Caco-2 (cell line): Measurements from ENCODE around the gene SMARCD1. TPM values are rescaled to one million over a fixed set of nuclear protein-coding genes. Genes with fewer than 3 reads are reported as not detected.

ENCODE experiments used
- BruUV-seq: library from RNA; stranded (reverse); fragments of 400-500 nt; replicated peaks from 2 replicates; lab custom pipeline; 2021; lab: Mats Ljungman, UMichigan
- CTCF ChIA-PET: fragments of 300-600 bp; sonication (Branson Sonifier 250); formaldehyde crosslinking; loops from one replicate; lab custom pipeline; 2022; ENCODE audit warnings: antibody characterized with exemption; lab: Charles Lee
- POLR2A ChIA-PET: fragments of 300-600 bp; sonication (Branson Sonifier 250); formaldehyde crosslinking; loops from one replicate; lab custom pipeline; 2022; ENCODE audit warnings: antibody characterized with exemption; lab: Charles Lee
- DNase-seq, 2 experiments: peaks; one replicate each; pipeline versions ENCODE4 v3.0.0 to v3.0.0-alpha.2; 2020 to 2022
- H3K27me3 ChIP-seq: replicated peaks from 2 replicates; pipeline ENCODE4 v1.6.0; 2011; ENCODE audit warnings: low read length; ENCODE audit not compliant: control insufficient read depth, insufficient read depth
- H3K36me3 ChIP-seq: 2 replicates; pipeline ENCODE4 v1.5.1; 2011; ENCODE audit warnings: low read length; ENCODE audit not compliant: control insufficient read depth, insufficient read depth
- H3K4me1 ChIP-seq: fragments of 250-450 bp; sonication (Bioruptor Pico); 2 replicates; pipeline ENCODE4 v1.5.1; 2020; ENCODE audit warnings: mild to moderate bottlenecking
- H3K4me3 ChIP-seq: 2 replicates; pipeline ENCODE4 v1.5.1; 2011; ENCODE audit warnings: low read depth, mild to moderate bottlenecking, control low read depth, low read length
- H3K9me3 ChIP-seq: fragments of 250-450 bp; sonication (Bioruptor Pico); 2 replicates; pipeline ENCODE4 v1.5.1; 2020; ENCODE audit warnings: mild to moderate bottlenecking, moderate library complexity
- H3K27ac Mint-ChIP-seq: one replicate; pipeline ENCODE4 v1.8.0; 2022; ENCODE audit warnings: mixed read lengths; ENCODE audit not compliant: unreplicated experiment
- H3K27me3 Mint-ChIP-seq: one replicate; pipeline ENCODE4 v1.8.0; 2022; ENCODE audit warnings: mixed read lengths; ENCODE audit not compliant: insufficient read depth, unreplicated experiment
- H3K36me3 Mint-ChIP-seq: one replicate; pipeline ENCODE4 v1.8.0; 2022; ENCODE audit warnings: mild to moderate bottlenecking, mixed read lengths; ENCODE audit not compliant: insufficient read depth, unreplicated experiment
- H3K4me1 Mint-ChIP-seq: one replicate; pipeline ENCODE4 v1.8.0; 2022; ENCODE audit warnings: low read depth, mixed read lengths; ENCODE audit not compliant: unreplicated experiment
- H3K4me3 Mint-ChIP-seq: one replicate; pipeline ENCODE4 v1.8.0; 2022; ENCODE audit warnings: mild to moderate bottlenecking, moderate library complexity, mixed read lengths; ENCODE audit not compliant: unreplicated experiment
- H3K9me3 Mint-ChIP-seq: one replicate; pipeline ENCODE4 v1.8.0; 2022; ENCODE audit warnings: mixed read lengths; ENCODE audit not compliant: unreplicated experiment
- intact Hi-C: fragments of 100-400 bp; cut with micrococcal nuclease; formaldehyde crosslinking; loops from one replicate; pipeline ENCODE4 v1.10.0; 2022; ENCODE audit not compliant: unreplicated experiment
- total RNA-seq: library from RNA; stranded (reverse); gene quantifications from 2 replicates; pipeline ENCODE4 v1.2.3, GENCODE V29; 2022
- TF ChIP-seq, protein P1 (sequence below), 2 experiments: fragments of 200-600 bp in 1 of 2; IDR thresholded peaks; 1 replicate in 1 of 2; 2 replicates in 1 of 2; pipeline versions ENCODE4 v1.5.1 to v1.8.0; 2011 to 2022; ENCODE audit warnings: antibody characterized with exemption in 1 of 2, control low read depth in 1 of 2, inconsistent platforms in 1 of 2, low read depth in 1 of 2, low read length in 1 of 2, mild to moderate bottlenecking in 1 of 2, moderate library complexity in 1 of 2; ENCODE audit not compliant: insufficient read depth in 1 of 2, severe bottlenecking in 1 of 2, unreplicated experiment in 1 of 2

The SMARCD1 gene
- total RNA-seq, 1 experiment from 2014 or later, result 158 TPM

- peaks cover 17% of the 10 kb centered on the region for H3K4me1 Mint-ChIP-seq
- no peaks in the 10 kb centered on the region for H3K27me3 Mint-ChIP-seq
- peaks cover 17% of the 10 kb centered on the region for H3K36me3 Mint-ChIP-seq
- intact Hi-C loops, result no loop called here
- H3K27ac Mint-ChIP-seq, result peak overlapping the region; percentile 97
- H3K9me3 ChIP-seq, result no peaks in the 10 kb centered on the region
- CTCF ChIA-PET, result interaction anchor here (0.6 to 4.4 kb wide), 21 partner anchors 9 to 497 kb away, joined by 3 to 105 read pairs (median 5); partner anchors contain the start of genes CERS5 and SMARCD1
- H3K4me1 ChIP-seq, result peaks cover 31% of the 10 kb centered on the region
- H3K4me3 Mint-ChIP-seq, result peak overlapping the region; percentile 49
- BruUV-seq, result no TSS peak
- no peak overlapping the region for H3K4me3 ChIP-seq
- no peaks in the 10 kb centered on the region for H3K27me3 ChIP-seq
- DNase-seq, result peak; percentile 65 to 87
- no peaks in the 10 kb centered on the region for H3K9me3 Mint-ChIP-seq
- TF ChIP-seq, protein P1, sequence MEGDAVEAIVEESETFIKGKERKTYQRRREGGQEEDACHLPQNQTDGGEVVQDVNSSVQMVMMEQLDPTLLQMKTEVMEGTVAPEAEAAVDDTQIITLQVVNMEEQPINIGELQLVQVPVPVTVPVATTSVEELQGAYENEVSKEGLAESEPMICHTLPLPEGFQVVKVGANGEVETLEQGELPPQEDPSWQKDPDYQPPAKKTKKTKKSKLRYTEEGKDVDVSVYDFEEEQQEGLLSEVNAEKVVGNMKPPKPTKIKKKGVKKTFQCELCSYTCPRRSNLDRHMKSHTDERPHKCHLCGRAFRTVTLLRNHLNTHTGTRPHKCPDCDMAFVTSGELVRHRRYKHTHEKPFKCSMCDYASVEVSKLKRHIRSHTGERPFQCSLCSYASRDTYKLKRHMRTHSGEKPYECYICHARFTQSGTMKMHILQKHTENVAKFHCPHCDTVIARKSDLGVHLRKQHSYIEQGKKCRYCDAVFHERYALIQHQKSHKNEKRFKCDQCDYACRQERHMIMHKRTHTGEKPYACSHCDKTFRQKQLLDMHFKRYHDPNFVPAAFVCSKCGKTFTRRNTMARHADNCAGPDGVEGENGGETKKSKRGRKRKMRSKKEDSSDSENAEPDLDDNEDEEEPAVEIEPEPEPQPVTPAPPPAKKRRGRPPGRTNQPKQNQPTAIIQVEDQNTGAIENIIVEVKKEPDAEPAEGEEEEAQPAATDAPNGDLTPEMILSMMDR (IDR thresholded peaks at IDR 0.05; ENCODE audit: insufficient read depth in 1 of 2, low read depth in 1 of 2, low read length in 1 of 2, severe bottlenecking in 1 of 2, unreplicated experiment in 1 of 2), result no peak
- POLR2A ChIA-PET, result interaction anchor here (0.5 to 1.8 kb wide), 12 partner anchors 10 to 1282 kb away, joined by 3 to 19 read pairs (median 4); partner anchors contain the start of genes RACGAP1 and SMARCD1
- no peaks in the 10 kb centered on the region for H3K36me3 ChIP-seq
Observed at GRCh38 chr12:50110127-50110761, 25.1 kb downstream of the SMARCD1 start.

- no TSS peak for BruUV-seq
- peak; percentile 71 to 87 for DNase-seq
- H3K36me3 ChIP-seq, result no peaks in the 10 kb centered on the region
- H3K4me3 ChIP-seq, result no peak overlapping the region
- TF ChIP-seq, protein P1 (IDR thresholded peaks at IDR 0.05; ENCODE audit: insufficient read depth in 1 of 2, low read depth in 1 of 2, low read length in 1 of 2, severe bottlenecking in 1 of 2, unreplicated experiment in 1 of 2), result no peak
- Mint-ChIP-seq H3K4me1 (peaks cover 16% of the 10 kb centered on the region), H3K36me3 (peaks cover 23% of the 10 kb centered on the region), H3K27me3 (no peaks in the 10 kb centered on the region), H3K27ac (peak overlapping the region; percentile 97), H3K4me3 (peak overlapping the region; percentile 49), H3K9me3 (no peaks in the 10 kb centered on the region)
- ChIA-PET POLR2A (interaction anchor here (0.5 to 2.3 kb wide), 18 partner anchors 10 to 1281 kb away, joined by 3 to 30 read pairs (median 6); partner anchors contain the start of genes CERS5, RACGAP1, SMARCD1 and TMBIM6), CTCF (interaction anchor here (0.6 to 4.4 kb wide), 28 partner anchors 7 to 1225 kb away, joined by 3 to 105 read pairs (median 6); partner anchors contain the start of genes CERS5, GPD1, NCKAP5L and SMARCD1)
- intact Hi-C loops, result loop anchor here (1.0 kb wide), 3 partner anchors 10 to 86 kb away; partner anchors contain the start of gene RACGAP1
- H3K4me1 ChIP-seq, result peaks cover 25% of the 10 kb centered on the region
- no peaks in the 10 kb centered on the region for H3K9me3 ChIP-seq
- no peaks in the 10 kb centered on the region for H3K27me3 ChIP-seq
Observed at GRCh38 chr12:50110762-50111351, 25.7 kb downstream of the SMARCD1 start.

GRCh38 chr12:50111395-50111692 is 26.2 kb downstream of the SMARCD1 start:
- peak overlapping the region; percentile 97 for H3K27ac Mint-ChIP-seq
- no peaks in the 10 kb centered on the region for H3K9me3 Mint-ChIP-seq
- DNase-seq, result no peak
- Histone ChIP-seq H3K4me3 (no peak overlapping the region), H3K9me3 (no peaks in the 10 kb centered on the region), H3K36me3 (no peaks in the 10 kb centered on the region), H3K27me3 (no peaks in the 10 kb centered on the region), H3K4me1 (peaks cover 24% of the 10 kb centered on the region)
- intact Hi-C loops, result loop anchor here (1.0 kb wide), 3 partner anchors 10 to 86 kb away; partner anchors contain the start of gene RACGAP1
- CTCF ChIA-PET, result interaction anchor here (0.6 to 4.4 kb wide), 32 partner anchors 8 to 1225 kb away, joined by 3 to 105 read pairs (median 8); partner anchors contain the start of genes CERS5, GPD1, NCKAP5L and SMARCD1
- H3K27me3 Mint-ChIP-seq, result no peaks in the 10 kb centered on the region
- POLR2A ChIA-PET, result interaction anchor here (0.5 to 2.3 kb wide), 10 partner anchors 17 to 370 kb away, joined by 3 to 30 read pairs (median 5); partner anchors contain the start of genes CERS5, SMARCD1 and TMBIM6
- no TSS peak for BruUV-seq
- H3K4me1 Mint-ChIP-seq, result peaks cover 17% of the 10 kb centered on the region
- peak overlapping the region; percentile 100 for H3K4me3 Mint-ChIP-seq
- TF ChIP-seq, protein P1 (IDR thresholded peaks at IDR 0.05; ENCODE audit: insufficient read depth in 1 of 2, low read depth in 1 of 2, low read length in 1 of 2, severe bottlenecking in 1 of 2, unreplicated experiment in 1 of 2), result no peak
- peaks cover 28% of the 10 kb centered on the region for H3K36me3 Mint-ChIP-seq
